PFSK-1 (cell line): ENCODE data around the gene FRMD4A.

Experiments
- FOXP2 ChIP-seq: optimal IDR thresholded peaks from 2 replicates; pipeline ENCODE3; 2011; ENCODE audit warnings: borderline replicate concordance, control low read depth, inconsistent platforms; ENCODE audit not compliant: insufficient read depth; ENCODE audit errors: extremely low read length, extremely low read depth
- POLR2AphosphoS5 ChIP-seq: IDR thresholded peaks from 2 replicates; pipeline ENCODE4 v1.6.1; 2012; ENCODE audit warnings: low read depth, mild to moderate bottlenecking, control low read depth, low read length, moderate library complexity
- SIN3A ChIP-seq: IDR thresholded peaks from 2 replicates; pipeline ENCODE4 v1.6.1; 2012; ENCODE audit warnings: mild to moderate bottlenecking, low read length, moderate library complexity, borderline replicate concordance; ENCODE audit not compliant: insufficient read depth
- TAF1 ChIP-seq: IDR thresholded peaks from 2 replicates; pipeline ENCODE4 v1.6.1; 2012; ENCODE audit warnings: low read length, control low read depth, borderline replicate concordance; ENCODE audit not compliant: insufficient read depth
- TF ChIP-seq, protein P1 (sequence below), 2 experiments: IDR thresholded peaks; 2 replicates each; pipeline versions ENCODE4 v1.6.1 to v1.8.0; 2011 to 2012; ENCODE audit warnings: low read depth in 2 of 2, low read length in 2 of 2, control low read depth in 1 of 2, inconsistent platforms in 1 of 2, mild to moderate bottlenecking in 1 of 2, moderate library complexity in 1 of 2; ENCODE audit not compliant: insufficient read depth in 1 of 2

DNA sequence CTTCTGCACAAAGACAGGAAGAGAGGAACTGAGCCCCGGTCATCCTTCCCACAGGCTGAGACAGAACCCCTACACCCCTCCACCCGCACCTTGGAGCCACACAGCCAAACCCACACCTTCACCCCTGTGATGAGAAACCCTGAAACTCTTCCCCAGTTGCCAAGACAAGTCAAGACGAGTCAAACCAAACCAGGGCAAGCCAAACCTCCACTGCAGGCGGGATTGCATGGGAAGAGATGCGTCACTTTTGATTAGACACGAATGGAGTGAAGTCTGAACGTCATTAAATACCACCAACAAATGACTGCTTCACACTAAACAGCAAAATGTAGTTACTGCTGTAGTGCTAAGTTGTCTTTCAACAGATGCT lies 670.2 kb downstream of the FRMD4A start:
- TF ChIP-seq, protein P1, sequence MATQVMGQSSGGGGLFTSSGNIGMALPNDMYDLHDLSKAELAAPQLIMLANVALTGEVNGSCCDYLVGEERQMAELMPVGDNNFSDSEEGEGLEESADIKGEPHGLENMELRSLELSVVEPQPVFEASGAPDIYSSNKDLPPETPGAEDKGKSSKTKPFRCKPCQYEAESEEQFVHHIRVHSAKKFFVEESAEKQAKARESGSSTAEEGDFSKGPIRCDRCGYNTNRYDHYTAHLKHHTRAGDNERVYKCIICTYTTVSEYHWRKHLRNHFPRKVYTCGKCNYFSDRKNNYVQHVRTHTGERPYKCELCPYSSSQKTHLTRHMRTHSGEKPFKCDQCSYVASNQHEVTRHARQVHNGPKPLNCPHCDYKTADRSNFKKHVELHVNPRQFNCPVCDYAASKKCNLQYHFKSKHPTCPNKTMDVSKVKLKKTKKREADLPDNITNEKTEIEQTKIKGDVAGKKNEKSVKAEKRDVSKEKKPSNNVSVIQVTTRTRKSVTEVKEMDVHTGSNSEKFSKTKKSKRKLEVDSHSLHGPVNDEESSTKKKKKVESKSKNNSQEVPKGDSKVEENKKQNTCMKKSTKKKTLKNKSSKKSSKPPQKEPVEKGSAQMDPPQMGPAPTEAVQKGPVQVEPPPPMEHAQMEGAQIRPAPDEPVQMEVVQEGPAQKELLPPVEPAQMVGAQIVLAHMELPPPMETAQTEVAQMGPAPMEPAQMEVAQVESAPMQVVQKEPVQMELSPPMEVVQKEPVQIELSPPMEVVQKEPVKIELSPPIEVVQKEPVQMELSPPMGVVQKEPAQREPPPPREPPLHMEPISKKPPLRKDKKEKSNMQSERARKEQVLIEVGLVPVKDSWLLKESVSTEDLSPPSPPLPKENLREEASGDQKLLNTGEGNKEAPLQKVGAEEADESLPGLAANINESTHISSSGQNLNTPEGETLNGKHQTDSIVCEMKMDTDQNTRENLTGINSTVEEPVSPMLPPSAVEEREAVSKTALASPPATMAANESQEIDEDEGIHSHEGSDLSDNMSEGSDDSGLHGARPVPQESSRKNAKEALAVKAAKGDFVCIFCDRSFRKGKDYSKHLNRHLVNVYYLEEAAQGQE (IDR thresholded peaks at IDR 0.05; ENCODE audit: insufficient read depth in 1 of 2, low read depth in 2 of 2, low read length in 2 of 2): no peak
- TF ChIP-seq TAF1 (no peak), POLR2AphosphoS5 (no peak), FOXP2 (no peak), SIN3A (no peak)
